GM12874 (cell line): ENCODE data around the gene TMEM62.

Experiments used
- TF ChIP-seq, protein P1 (sequence below): IDR thresholded peaks from 2 replicates; pipeline ENCODE4 v1.5.1; 2011; ENCODE audit warnings: low read depth, mild to moderate bottlenecking, control low read depth, low read length, moderate library complexity; ENCODE audit not compliant: insufficient read depth

Gene TMEM62

GRCh38 chr15:43143203-43143941 is 10.0 kb downstream of the TMEM62 start:
- TF ChIP-seq, protein P1, sequence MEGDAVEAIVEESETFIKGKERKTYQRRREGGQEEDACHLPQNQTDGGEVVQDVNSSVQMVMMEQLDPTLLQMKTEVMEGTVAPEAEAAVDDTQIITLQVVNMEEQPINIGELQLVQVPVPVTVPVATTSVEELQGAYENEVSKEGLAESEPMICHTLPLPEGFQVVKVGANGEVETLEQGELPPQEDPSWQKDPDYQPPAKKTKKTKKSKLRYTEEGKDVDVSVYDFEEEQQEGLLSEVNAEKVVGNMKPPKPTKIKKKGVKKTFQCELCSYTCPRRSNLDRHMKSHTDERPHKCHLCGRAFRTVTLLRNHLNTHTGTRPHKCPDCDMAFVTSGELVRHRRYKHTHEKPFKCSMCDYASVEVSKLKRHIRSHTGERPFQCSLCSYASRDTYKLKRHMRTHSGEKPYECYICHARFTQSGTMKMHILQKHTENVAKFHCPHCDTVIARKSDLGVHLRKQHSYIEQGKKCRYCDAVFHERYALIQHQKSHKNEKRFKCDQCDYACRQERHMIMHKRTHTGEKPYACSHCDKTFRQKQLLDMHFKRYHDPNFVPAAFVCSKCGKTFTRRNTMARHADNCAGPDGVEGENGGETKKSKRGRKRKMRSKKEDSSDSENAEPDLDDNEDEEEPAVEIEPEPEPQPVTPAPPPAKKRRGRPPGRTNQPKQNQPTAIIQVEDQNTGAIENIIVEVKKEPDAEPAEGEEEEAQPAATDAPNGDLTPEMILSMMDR, result peak; percentile 6; the same call in 1 of the 2 replicates

- TF ChIP-seq, protein P1, result no peak
Observed at GRCh38 chr15:43144512-43144911, 11.1 kb downstream of the TMEM62 start.

DNA sequence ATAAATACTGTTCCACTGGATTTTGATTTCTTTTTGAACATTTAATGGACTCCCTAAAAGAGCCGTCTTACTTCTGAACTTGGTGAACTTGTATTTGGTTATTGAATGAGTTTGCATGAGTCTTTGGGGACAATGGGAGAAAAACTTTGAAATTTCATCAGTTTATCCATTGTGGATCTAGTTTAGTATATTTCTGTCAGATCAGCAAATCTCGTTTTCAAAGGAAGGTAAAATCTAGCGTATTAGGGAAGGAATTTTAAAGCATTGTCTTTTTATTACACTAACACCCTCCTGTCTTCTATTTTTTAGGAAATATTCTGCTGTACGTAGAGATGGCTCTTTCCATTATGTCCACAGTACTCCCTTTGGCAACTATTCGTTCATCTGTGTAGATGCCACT is 12.8 kb downstream of the TMEM62 start:
- TF ChIP-seq, protein P1, result no peak

- TF ChIP-seq, protein P1, result no peak
Observed at GRCh38 chr15:43150191-43150929, 17.0 kb downstream of the TMEM62 start.

DNA sequence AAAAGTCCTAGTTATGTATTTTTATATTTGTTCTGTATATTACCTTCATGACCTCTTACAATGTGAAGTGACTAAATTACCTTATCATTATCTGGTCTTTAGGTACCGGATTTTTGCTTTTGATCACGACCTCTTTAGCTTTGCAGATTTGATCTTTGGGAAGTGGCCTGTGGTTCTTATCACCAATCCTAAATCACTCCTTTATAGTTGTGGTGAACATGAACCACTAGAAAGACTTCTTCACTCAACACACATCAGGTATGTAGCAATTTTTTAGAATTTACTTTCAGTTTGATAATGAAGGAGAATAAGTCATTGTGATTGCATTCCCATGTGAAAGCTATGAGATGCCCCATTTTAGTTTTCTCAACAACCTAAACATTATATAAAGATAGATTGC is 18.3 kb downstream of the TMEM62 start:
- TF ChIP-seq, protein P1, result no peak

DNA sequence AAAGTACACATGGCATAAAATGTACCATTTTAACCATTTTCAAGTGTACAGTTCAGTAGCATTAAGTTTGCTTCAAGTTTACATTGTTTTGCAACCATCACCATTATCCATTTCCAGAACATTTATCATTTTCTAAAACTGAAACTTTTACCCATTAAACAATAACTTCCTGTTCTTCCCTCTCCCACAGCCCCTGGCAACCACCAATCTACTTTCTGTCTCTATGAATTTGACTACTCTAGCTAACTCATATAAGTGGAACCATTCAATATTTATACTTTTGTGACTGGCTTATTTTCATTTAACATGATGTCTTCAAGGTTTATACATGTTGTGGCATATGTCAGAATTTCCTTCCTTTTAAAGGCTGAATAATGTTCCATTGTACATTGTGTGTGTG is 19.9 kb downstream of the TMEM62 start:
- TF ChIP-seq, protein P1, result no peak

DNA sequence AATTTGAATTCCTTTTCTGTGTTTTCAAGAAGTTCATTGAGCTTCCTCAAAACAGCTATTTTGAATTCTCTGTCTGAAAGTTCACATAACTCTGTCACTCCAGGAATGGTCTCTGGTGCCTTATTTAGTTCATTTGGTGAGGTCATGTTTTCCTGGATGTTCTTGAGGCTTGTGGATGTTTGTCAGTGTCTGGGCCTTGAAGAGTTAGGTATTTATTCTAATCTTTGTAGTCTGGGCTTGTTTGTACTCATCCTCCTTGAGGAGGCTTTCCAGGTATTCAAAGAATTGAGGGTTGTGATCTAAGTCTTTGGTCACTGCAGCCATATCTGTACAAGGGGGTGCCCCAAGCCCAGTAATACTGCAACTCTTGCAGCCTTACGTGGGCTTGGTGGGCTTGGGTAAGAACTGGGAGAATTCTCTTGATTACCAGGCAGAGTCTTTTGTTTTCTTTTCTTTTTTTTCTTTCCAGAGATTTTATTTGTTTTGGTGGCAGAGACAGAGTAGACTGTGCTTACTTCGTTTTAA is 32.5 kb downstream of the TMEM62 start:
- TF ChIP-seq, protein P1, result no peak
